Neural cell (in vitro differentiated cells): Measurements from ENCODE around the gene MED12. TPM values are rescaled to one million over a fixed set of nuclear protein-coding genes. Genes with fewer than 3 reads are reported as not detected.

ENCODE experiments used
- H2AFZ ChIP-seq: fragments of 200-600, 300-800 bp; sonication (generic), shearing (Covaris generic); 2 replicates; pipeline ENCODE4 v1.6.0; 2014; ENCODE audit warnings: low read depth, mild to moderate bottlenecking, antibody characterized with exemption, low read length, moderate library complexity
- H3F3A ChIP-seq: fragments of 200-600 bp; shearing (Covaris generic); 2 replicates; pipeline ENCODE4 v1.6.1; 2016; ENCODE audit warnings: mild to moderate bottlenecking, moderate library complexity, mixed read lengths, antibody characterized with exemption, low read length; ENCODE audit not compliant: insufficient read depth, poor library complexity, severe bottlenecking
- H3K27ac ChIP-seq: fragments of 200-600, 300-800 bp; sonication (generic), shearing (Covaris generic); 2 replicates; pipeline ENCODE4 v1.5.1; 2014; ENCODE audit warnings: mild to moderate bottlenecking, low read length, moderate library complexity
- H3K27me3 ChIP-seq: fragments of 300-800, 200-600 bp; sonication (generic), shearing (Covaris generic); 2 replicates; pipeline ENCODE4 v1.6.0; 2014; ENCODE audit warnings: mild to moderate bottlenecking, low read depth, low read length, moderate library complexity; ENCODE audit not compliant: insufficient read depth
- H3K36me3 ChIP-seq: fragments of 300-800, 200-600 bp; sonication (generic), shearing (Covaris generic); 2 replicates; pipeline ENCODE4 v1.5.1; 2014; ENCODE audit warnings: mild to moderate bottlenecking, antibody characterized with exemption, low read length, moderate library complexity; ENCODE audit not compliant: insufficient read depth
- H3K4me2 ChIP-seq: fragments of 300-800, 200-600 bp; sonication (generic), shearing (Covaris generic); 2 replicates; pipeline ENCODE4 v1.6.0; 2014; ENCODE audit warnings: mild to moderate bottlenecking, low read length
- H3K4me3 ChIP-seq: fragments of 300-800, 200-600 bp; sonication (generic), shearing (Covaris generic); 2 replicates; pipeline ENCODE4 v1.5.1; 2014; ENCODE audit warnings: mild to moderate bottlenecking, low read length, moderate library complexity
- H3K79me2 ChIP-seq: fragments of 200-600 bp; shearing (Covaris generic); replicated peaks from 2 replicates; pipeline ENCODE4 v1.6.0; 2014; ENCODE audit warnings: mild to moderate bottlenecking, low read length, moderate library complexity; ENCODE audit not compliant: insufficient read depth
- H3K9ac ChIP-seq: fragments of 300-800, 200-600 bp; sonication (generic), shearing (Covaris generic); 2 replicates; pipeline ENCODE4 v1.6.1; 2016; ENCODE audit warnings: mild to moderate bottlenecking, low read length, mixed read lengths
- H3K9me2 ChIP-seq: fragments of 200-600 bp; shearing (Covaris generic); 2 replicates; pipeline ENCODE4 v1.6.1; 2016; ENCODE audit warnings: mild to moderate bottlenecking, low read length, mixed read lengths; ENCODE audit not compliant: insufficient read depth
- H3K9me3 ChIP-seq: fragments of 200-600, 300-800 bp; sonication (generic), shearing (Covaris generic); 2 replicates; pipeline ENCODE4 v1.6.1; 2016; ENCODE audit warnings: mild to moderate bottlenecking, mixed run types, low read length, moderate library complexity, mixed read lengths
- H4K20me1 ChIP-seq: fragments of 200-600 bp; shearing (Covaris generic); 2 replicates; pipeline ENCODE4 v1.6.1; 2016; ENCODE audit warnings: mild to moderate bottlenecking, mixed run types; ENCODE audit not compliant: insufficient read depth
- CTCF ChIP-seq: fragments of 450-650 bp; IDR thresholded peaks from 2 replicates; pipeline ENCODE4 v1.5.1; 2014; ENCODE audit warnings: antibody characterized with exemption, mild to moderate bottlenecking, moderate library complexity; ENCODE audit not compliant: poor library complexity, severe bottlenecking
- EP300 ChIP-seq: fragments of 450-650 bp; conservative IDR thresholded peaks from 2 replicates; pipeline ENCODE4 v1.6.1; 2014; ENCODE audit warnings: antibody characterized with exemption, mild to moderate bottlenecking, moderate library complexity; ENCODE audit not compliant: poor library complexity, severe bottlenecking
- EZH2 ChIP-seq: fragments of 200-600, 300-800 bp; shearing (Covaris generic), sonication (generic); IDR thresholded peaks from 2 replicates; pipeline ENCODE4 v1.6.1; 2014; ENCODE audit warnings: antibody characterized with exemption, low read length, borderline replicate concordance, mild to moderate bottlenecking; ENCODE audit not compliant: insufficient read depth, poor library complexity, severe bottlenecking
- MXI1 ChIP-seq: fragments of 450-650 bp; conservative IDR thresholded peaks from 2 replicates; pipeline ENCODE4 v1.6.1; 2014; ENCODE audit warnings: antibody characterized with exemption, mild to moderate bottlenecking; ENCODE audit not compliant: poor library complexity, severe bottlenecking
- POLR2AphosphoS5 ChIP-seq: IDR thresholded peaks from 2 replicates; pipeline ENCODE4 v1.6.1; 2012
- RAD21 ChIP-seq: fragments of 450-650 bp; conservative IDR thresholded peaks from 2 replicates; pipeline ENCODE4 v1.6.1; 2014; ENCODE audit warnings: antibody characterized with exemption, mild to moderate bottlenecking, moderate library complexity
- REST ChIP-seq: IDR thresholded peaks from 2 replicates; pipeline ENCODE4 v1.6.1; 2012; ENCODE audit warnings: borderline replicate concordance
- SMC3 ChIP-seq: fragments of 450-650 bp; conservative IDR thresholded peaks from 2 replicates; pipeline ENCODE4 v1.6.1; 2014; ENCODE audit warnings: antibody characterized with exemption, mild to moderate bottlenecking, moderate library complexity; ENCODE audit not compliant: poor library complexity
- TAF1 ChIP-seq: IDR thresholded peaks from 2 replicates; pipeline ENCODE4 v1.6.1; 2012; ENCODE audit warnings: low read depth
- polyA plus RNA-seq: library from polyadenylated mRNA; depleted of rRNA; stranded (reverse); fragments of >200 nt; gene quantifications from 2 replicates; pipeline ENCODE4 v1.2.3, GENCODE V29; 2014

Gene MED12
- polyA plus RNA-seq, 1 donor from 2014 or later: 5.6 TPM

GRCh38 chrX:71181558-71181909 is 63.1 kb downstream of the MED12 start:
- Histone ChIP-seq H3F3A (no peaks in the 10 kb centered on the region), H4K20me1 (no peaks in the 10 kb centered on the region), H2AFZ (peak overlapping the region; percentile 65), H3K27me3 (no peaks in the 10 kb centered on the region), H3K9me3 (no peaks in the 10 kb centered on the region), H3K9me2 (no peaks in the 10 kb centered on the region), H3K79me2 (no peaks in the 10 kb centered on the region), H3K4me2 (no peak overlapping the region), H3K9ac (peak overlapping the region; percentile 71), H3K4me3 (peak overlapping the region; percentile 66), H3K36me3 (no peaks in the 10 kb centered on the region), H3K27ac (peak overlapping the region; percentile 91)
- TF ChIP-seq TAF1: no peak
- no peak for TF ChIP-seq CTCF
- TF ChIP-seq SMC3: no peak
- no peak for TF ChIP-seq MXI1
- no peak for TF ChIP-seq POLR2AphosphoS5
- no peak for TF ChIP-seq RAD21
- TF ChIP-seq EP300: no peak
- TF ChIP-seq REST: no peak
- no peak for TF ChIP-seq EZH2

- no peaks in the 10 kb centered on the region for H3K27me3 ChIP-seq
- peak overlapping the region; percentile 91 for H3K27ac ChIP-seq
- no peaks in the 10 kb centered on the region for H3F3A ChIP-seq
- no peak overlapping the region for H3K4me2 ChIP-seq
- no peaks in the 10 kb centered on the region for H3K9me3 ChIP-seq
- H3K4me3 ChIP-seq: peak overlapping the region; percentile 66
- TF ChIP-seq RAD21 (peak; percentile 14), TAF1 (peak; percentile 63), MXI1 (peak; percentile 83), POLR2AphosphoS5 (peak; percentile 53), EP300 (no peak), SMC3 (no peak), REST (peak; percentile 75)
- no peaks in the 10 kb centered on the region for H4K20me1 ChIP-seq
- peak overlapping the region; percentile 65 for H2AFZ ChIP-seq
- H3K36me3 ChIP-seq: no peaks in the 10 kb centered on the region
- H3K79me2 ChIP-seq: no peaks in the 10 kb centered on the region
- H3K9ac ChIP-seq: peak overlapping the region; percentile 71
- no peaks in the 10 kb centered on the region for H3K9me2 ChIP-seq
Measured at GRCh38 chrX:71181910-71182799, 63.8 kb downstream of the MED12 start.
